IMR-90 (cell line): Measurements from ENCODE around the gene PLB1. TPM values are rescaled to one million over a fixed set of nuclear protein-coding genes. Genes with fewer than 3 reads are reported as not detected.

ENCODE experiments used
- ATAC-seq: fragments of 200-7000 bp; cut with Tn5 transposase; 2 replicates; pipeline ENCODE4 v1.9.1; 2020; ENCODE audit warnings: low read depth, mild to moderate bottlenecking, moderate library complexity
- BruUV-seq: library from RNA; stranded (reverse); fragments of 400-500 nt; replicated peaks from 2 replicates; lab custom pipeline; 2021; lab: Mats Ljungman, UMichigan
- CTCF ChIA-PET: fragments of 300-600 bp; formaldehyde crosslinking; extraction: SDS; loops from one replicate; lab custom pipeline; 2021; ENCODE audit warnings: antibody characterized with exemption; lab: Yijun Ruan, JAX
- POLR2A ChIA-PET: fragments of 300-600 bp; sonication (Branson Sonifier 250); formaldehyde crosslinking; loops from one replicate; lab custom pipeline; 2022; ENCODE audit warnings: antibody characterized with exemption; ENCODE audit not compliant: unreplicated experiment; lab: Charles Lee
- DNase-seq: peaks from one replicate; pipeline ENCODE4 v3.0.0; 2013
- H2AFZ ChIP-seq: replicated peaks from 2 replicates; pipeline ENCODE3; 2013; ENCODE audit warnings: low read length, mild to moderate bottlenecking; ENCODE audit not compliant: poor library complexity
- H2AK5ac ChIP-seq: 2 replicates; pipeline ENCODE4 v1.6.1; 2013; ENCODE audit warnings: low read depth, low read length, inconsistent platforms
- H2AK9ac ChIP-seq: replicated peaks from 2 replicates; pipeline ENCODE3; 2013; ENCODE audit warnings: mild to moderate bottlenecking, low read depth, low read length, moderate library complexity; ENCODE audit not compliant: poor library complexity
- H2BK120ac ChIP-seq: 2 replicates; pipeline ENCODE4 v1.6.1; 2013; ENCODE audit warnings: low read depth, low read length, inconsistent platforms
- H2BK15ac ChIP-seq: 3 replicates; pipeline ENCODE4 v1.6.1; 2013; ENCODE audit warnings: low read depth, low read length, inconsistent platforms
- H2BK20ac ChIP-seq: 2 replicates; pipeline ENCODE4 v1.6.1; 2013; ENCODE audit warnings: low read depth, mild to moderate bottlenecking, inconsistent platforms, low read length, moderate library complexity
- H2BK5ac ChIP-seq: 2 replicates; pipeline ENCODE4 v1.6.1; 2013; ENCODE audit warnings: mild to moderate bottlenecking, low read depth, low read length, inconsistent platforms; ENCODE audit not compliant: poor library complexity, severe bottlenecking
- H3K14ac ChIP-seq: replicated peaks from 2 replicates; pipeline ENCODE4 v1.6.1; 2013; ENCODE audit warnings: low read depth, low read length, inconsistent platforms
- H3K18ac ChIP-seq: 2 replicates; pipeline ENCODE4 v1.6.1; 2013; ENCODE audit warnings: low read depth, low read length, control low read depth
- H3K23ac ChIP-seq: 2 replicates; pipeline ENCODE4 v1.6.1; 2013; ENCODE audit warnings: low read depth, low read length, inconsistent platforms
- H3K27ac ChIP-seq: 2 replicates; pipeline ENCODE4 v1.5.1; 2013; ENCODE audit warnings: mild to moderate bottlenecking, control low read depth, low read length; ENCODE audit not compliant: insufficient read depth
- H3K27me3 ChIP-seq: 2 replicates; pipeline ENCODE4 v1.6.1; 2013; ENCODE audit warnings: low read length; ENCODE audit not compliant: control insufficient read depth, insufficient read depth
- H3K36me3 ChIP-seq: 2 replicates; pipeline ENCODE4 v1.6.1; 2013; ENCODE audit warnings: low read length, mixed read lengths; ENCODE audit not compliant: control insufficient read depth, insufficient read depth
- H3K4ac ChIP-seq: 2 replicates; pipeline ENCODE4 v1.6.1; 2013; ENCODE audit warnings: low read depth, low read length, inconsistent platforms
- H3K4me1 ChIP-seq: 2 replicates; pipeline ENCODE4 v1.6.1; 2013; ENCODE audit warnings: low read length, mixed read lengths; ENCODE audit not compliant: control insufficient read depth, insufficient read depth
- H3K4me2 ChIP-seq: 2 replicates; pipeline ENCODE4 v1.6.1; 2013; ENCODE audit warnings: low read depth, mild to moderate bottlenecking, control low read depth, low read length, moderate library complexity
- H3K4me3 ChIP-seq: 2 replicates; pipeline ENCODE4 v1.5.1; 2013; ENCODE audit warnings: low read depth, mild to moderate bottlenecking, control low read depth, low read length, moderate library complexity; ENCODE audit not compliant: insufficient read depth
- H3K56ac ChIP-seq: 2 replicates; pipeline ENCODE4 v1.6.1; 2013; ENCODE audit warnings: low read length, inconsistent platforms; ENCODE audit not compliant: insufficient read depth; ENCODE audit errors: extremely low read depth
- H3K79me1 ChIP-seq, 2 experiments: 2 replicates each; pipeline ENCODE4 v1.6.1; 2013; ENCODE audit warnings: low read length in 2 of 2, inconsistent platforms in 1 of 2, low read depth in 1 of 2
- H3K9ac ChIP-seq: 2 replicates; pipeline ENCODE4 v1.6.1; 2013; ENCODE audit warnings: low read depth, low read length, control low read depth
- H3K9me1 ChIP-seq: 2 replicates; pipeline ENCODE4 v1.6.1; 2013; ENCODE audit warnings: low read length, inconsistent platforms; ENCODE audit not compliant: insufficient read depth
- H3K9me3 ChIP-seq: 2 replicates; pipeline ENCODE4 v1.6.1; 2013; ENCODE audit warnings: low read length; ENCODE audit not compliant: control insufficient read depth, insufficient read depth
- H4K20me1 ChIP-seq: 2 replicates; pipeline ENCODE4 v1.6.1; 2013; ENCODE audit warnings: low read length, inconsistent platforms; ENCODE audit not compliant: insufficient read depth
- H4K5ac ChIP-seq: 2 replicates; pipeline ENCODE4 v1.6.1; 2013; ENCODE audit warnings: mild to moderate bottlenecking, low read depth, low read length, control low read depth
- H4K8ac ChIP-seq, 2 experiments: 2 replicates each; pipeline ENCODE4 v1.6.1; 2013; ENCODE audit warnings: low read depth in 2 of 2, low read length in 2 of 2, control low read depth in 1 of 2, inconsistent platforms in 1 of 2
- H4K91ac ChIP-seq: 2 replicates; pipeline ENCODE4 v1.6.1; 2013; ENCODE audit warnings: low read depth, low read length, inconsistent platforms; ENCODE audit not compliant: insufficient read depth
- MXI1 ChIP-seq: IDR thresholded peaks from 2 replicates; pipeline ENCODE4 v1.6.1; 2012; ENCODE audit warnings: low read depth, mild to moderate bottlenecking, low read length, moderate library complexity, borderline replicate concordance
- RCOR1 ChIP-seq: IDR thresholded peaks from 2 replicates; pipeline ENCODE4 v1.6.1; 2012; ENCODE audit warnings: mild to moderate bottlenecking, low read length, improper control_type of control experiment; ENCODE audit not compliant: insufficient replicate concordance
- RFX5 ChIP-seq: IDR thresholded peaks from 2 replicates; pipeline ENCODE4 v1.8.0; 2012; ENCODE audit warnings: low read depth, mild to moderate bottlenecking, low read length, moderate library complexity
- whole genome bisulfite sequencing, 2 experiments: methylation state at CpG; one replicate each; pipeline versions ENCODE4 v1.1.5 to v1.1.7; 2013; ENCODE audit warnings: missing lambda C conversion rate in 2 of 2; ENCODE audit not compliant: insufficient read length in 1 of 2; ENCODE audit errors: extremely low coverage in 2 of 2; 5-methylcytosine and 5-hydroxymethylcytosine counted together
- dilution Hi-C: fragments of 300-500 bp; cut with HindIII; formaldehyde crosslinking; loops from one replicate; pipeline ENCODE4 v1.14.3; 2018; ENCODE audit warnings: low sequenced_read_pairs; ENCODE audit not compliant: unreplicated experiment
- in situ Hi-C: fragments of 300-500 bp; cut with MboI; formaldehyde crosslinking; loops from 3 replicates; pipeline ENCODE4 v1.14.3; 2019; ENCODE audit warnings: low sequenced_read_pairs, inconsistent platforms, mixed read lengths
- intact Hi-C: fragments of 100-400 bp; cut with micrococcal nuclease; formaldehyde crosslinking; loops from 2 replicates; pipeline ENCODE4 v1.10.0; 2022
- polyA plus RNA-seq, 3 experiments: library from polyadenylated mRNA; depleted of rRNA; stranded (reverse); fragments of >200 nt; gene quantifications; 2 replicates each; pipeline ENCODE4 v1.2.3, GENCODE V29; 2012; ENCODE audit warnings: low replicate concordance in 1 of 3
- total RNA-seq: library from RNA; depleted of rRNA; stranded (reverse); fragments of >200 nt; gene quantifications from 2 replicates; pipeline ENCODE4 v1.2.3, GENCODE V29; 2012
- TF ChIP-seq, protein P1 (sequence below): fragments of 150-350 bp; IDR thresholded peaks from 2 replicates; pipeline ENCODE4 v1.6.1; 2017; ENCODE audit warnings: mild to moderate bottlenecking, antibody characterized with exemption, low read length, low read depth
- TF ChIP-seq, protein P2 (sequence below): fragments of 150-350 bp; IDR thresholded peaks from 2 replicates; pipeline ENCODE4 v1.6.1; 2016; ENCODE audit warnings: low read depth, mild to moderate bottlenecking, low read length, moderate library complexity, borderline replicate concordance

PLB1 gene
- total and polyA plus RNA-seq, 2 of the 4 experiments (the other 2 are of a cell fraction), result 0.74 to 0.90 TPM

DNA sequence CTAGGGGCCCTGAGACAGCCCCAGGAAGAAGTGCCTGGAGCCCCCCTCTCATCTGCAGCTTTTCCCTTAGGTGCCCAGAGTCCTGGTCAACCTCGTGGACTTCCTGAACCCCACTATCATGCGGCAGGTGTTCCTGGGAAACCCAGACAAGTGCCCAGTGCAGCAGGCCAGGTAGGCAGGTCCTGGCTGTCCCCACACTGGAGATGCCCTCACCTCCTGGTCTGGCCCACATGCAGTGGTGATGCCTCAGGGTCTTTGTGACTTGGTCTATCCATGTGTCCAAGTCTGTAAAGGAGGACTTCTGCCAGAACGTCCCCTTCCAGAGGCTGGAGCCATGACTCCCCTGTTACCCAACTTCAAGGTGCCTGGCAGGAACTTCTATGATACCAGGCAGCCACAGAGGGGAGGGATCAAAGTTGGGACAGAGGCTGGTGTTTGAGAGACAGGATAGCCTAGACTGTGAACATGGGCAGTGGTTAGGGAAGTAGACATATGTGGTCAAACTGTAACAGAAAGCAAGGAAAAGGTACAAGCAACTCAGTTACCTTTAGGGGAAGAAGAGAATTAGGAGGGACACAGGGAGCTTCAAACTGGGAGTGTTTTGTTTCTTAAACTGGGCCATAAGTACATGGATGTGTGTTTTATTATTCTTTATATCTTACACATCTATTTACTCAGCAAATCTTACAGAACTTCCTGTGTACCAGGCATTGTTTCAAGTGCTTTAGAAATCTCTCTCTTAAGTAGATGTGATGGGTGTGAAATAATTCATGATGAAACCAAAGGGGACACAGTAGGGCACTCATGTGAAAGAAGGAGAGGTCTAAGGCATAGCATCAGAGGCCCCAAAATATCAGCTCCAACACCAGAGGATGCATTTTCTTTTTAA is 107.1 kb downstream of the PLB1 start (continued):
- no peak for TF ChIP-seq RCOR1

DNA sequence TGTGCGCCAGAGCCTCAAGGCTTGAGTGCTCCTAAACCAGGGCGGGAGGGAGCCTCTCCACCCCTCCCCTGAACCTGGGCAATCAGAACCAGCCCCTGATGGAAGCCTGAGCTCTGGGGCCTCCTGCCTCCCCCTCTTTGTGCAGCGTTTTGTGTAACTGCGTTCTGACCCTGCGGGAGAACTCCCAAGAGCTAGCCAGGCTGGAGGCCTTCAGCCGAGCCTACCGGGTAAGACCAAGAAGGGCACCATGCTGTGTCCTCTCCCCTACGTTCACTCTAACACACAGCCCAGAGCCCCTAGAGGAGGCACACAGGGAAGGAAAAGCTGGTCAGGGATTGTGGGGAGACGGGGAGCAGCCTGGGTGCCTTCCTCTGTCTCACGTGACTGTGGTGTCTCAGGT is 108.0 kb downstream of the PLB1 start:
- no peak overlapping the region for H3K4me3 ChIP-seq
- CTCF ChIA-PET, result no interaction called here
- H2BK20ac ChIP-seq, result no peak overlapping the region
- H4K20me1 ChIP-seq, result no peaks in the 10 kb centered on the region
- H3K27ac ChIP-seq, result no peak overlapping the region
- POLR2A ChIA-PET, result no interaction called here
- 0 out of 2 replicates have a peak overlapping the region, but pooled peaks have one; percentile 26 for H2AK5ac ChIP-seq
- in situ Hi-C loops, result no loop called here
- intact Hi-C loops, result no loop called here
- H2BK15ac ChIP-seq, result no peak overlapping the region
- H2BK5ac ChIP-seq, result no peak overlapping the region
- H3K9ac ChIP-seq, result no peak overlapping the region
- H3K4me2 ChIP-seq, result no peak overlapping the region
- H4K5ac ChIP-seq, result no peak overlapping the region
- WGBS, 2 experiments, result no CpG with 5 or more reads among the region's 10 CpGs
- H3K56ac ChIP-seq, result no peak overlapping the region
- no peaks in the 10 kb centered on the region for H3K27me3 ChIP-seq
- no peaks in the 10 kb centered on the region for H3K36me3 ChIP-seq
- H4K91ac ChIP-seq, result no peak overlapping the region
- no peak overlapping the region for H3K18ac ChIP-seq
- H2BK120ac ChIP-seq, result no peak overlapping the region
- no peaks in the 10 kb centered on the region for H3K79me1 ChIP-seq
- H2AK9ac ChIP-seq, result no peak overlapping the region
- TF ChIP-seq MXI1 (no peak), RFX5 (no peak)
- TF ChIP-seq, protein P1, sequence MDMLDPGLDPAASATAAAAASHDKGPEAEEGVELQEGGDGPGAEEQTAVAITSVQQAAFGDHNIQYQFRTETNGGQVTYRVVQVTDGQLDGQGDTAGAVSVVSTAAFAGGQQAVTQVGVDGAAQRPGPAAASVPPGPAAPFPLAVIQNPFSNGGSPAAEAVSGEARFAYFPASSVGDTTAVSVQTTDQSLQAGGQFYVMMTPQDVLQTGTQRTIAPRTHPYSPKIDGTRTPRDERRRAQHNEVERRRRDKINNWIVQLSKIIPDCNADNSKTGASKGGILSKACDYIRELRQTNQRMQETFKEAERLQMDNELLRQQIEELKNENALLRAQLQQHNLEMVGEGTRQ, result no peak
- TF ChIP-seq, protein P2, sequence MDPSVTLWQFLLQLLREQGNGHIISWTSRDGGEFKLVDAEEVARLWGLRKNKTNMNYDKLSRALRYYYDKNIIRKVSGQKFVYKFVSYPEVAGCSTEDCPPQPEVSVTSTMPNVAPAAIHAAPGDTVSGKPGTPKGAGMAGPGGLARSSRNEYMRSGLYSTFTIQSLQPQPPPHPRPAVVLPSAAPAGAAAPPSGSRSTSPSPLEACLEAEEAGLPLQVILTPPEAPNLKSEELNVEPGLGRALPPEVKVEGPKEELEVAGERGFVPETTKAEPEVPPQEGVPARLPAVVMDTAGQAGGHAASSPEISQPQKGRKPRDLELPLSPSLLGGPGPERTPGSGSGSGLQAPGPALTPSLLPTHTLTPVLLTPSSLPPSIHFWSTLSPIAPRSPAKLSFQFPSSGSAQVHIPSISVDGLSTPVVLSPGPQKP, result no peak
- peaks cover 3% of the 10 kb centered on the region; the same call in 1 of the 2 replicates for H3K9me1 ChIP-seq
- no TSS peak for BruUV-seq
- no peak overlapping the region for H3K23ac ChIP-seq
- H4K8ac ChIP-seq, result no peak overlapping the region
- H3K4me1 ChIP-seq, result peaks cover 4% of the 10 kb centered on the region; the same call in 1 of the 2 replicates
- H3K14ac ChIP-seq, result no peak overlapping the region
- H3K9me3 ChIP-seq, result no peaks in the 10 kb centered on the region
- no peak overlapping the region for H2AFZ ChIP-seq
- dilution Hi-C loops, result no loop called here
- H3K4ac ChIP-seq, result no peak overlapping the region
- ATAC-seq (no peak), DNase-seq (no peak)
